ENCODE results near the gene PMPCB.

PMPCB gene

DNA sequence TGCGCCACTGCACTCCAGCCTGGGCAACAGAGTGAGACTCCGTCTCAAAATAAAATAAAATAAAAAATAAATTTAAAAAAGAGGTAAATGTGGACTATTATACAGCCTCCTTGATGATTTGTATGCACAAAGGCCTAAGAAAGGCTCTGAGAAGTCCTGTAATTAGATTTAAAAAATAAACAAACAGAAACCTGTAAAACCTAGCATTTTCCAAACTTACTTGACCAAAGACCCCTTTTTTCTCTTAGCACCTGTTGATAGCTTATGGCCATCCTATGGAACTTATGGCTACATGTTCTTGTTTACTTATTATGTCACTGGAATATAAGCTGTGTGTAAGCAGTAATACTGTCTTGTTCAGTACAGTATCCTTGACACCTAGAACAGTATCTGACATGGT is 41.6 kb downstream of the PMPCB start:
- no peak for DNase-seq

DNA sequence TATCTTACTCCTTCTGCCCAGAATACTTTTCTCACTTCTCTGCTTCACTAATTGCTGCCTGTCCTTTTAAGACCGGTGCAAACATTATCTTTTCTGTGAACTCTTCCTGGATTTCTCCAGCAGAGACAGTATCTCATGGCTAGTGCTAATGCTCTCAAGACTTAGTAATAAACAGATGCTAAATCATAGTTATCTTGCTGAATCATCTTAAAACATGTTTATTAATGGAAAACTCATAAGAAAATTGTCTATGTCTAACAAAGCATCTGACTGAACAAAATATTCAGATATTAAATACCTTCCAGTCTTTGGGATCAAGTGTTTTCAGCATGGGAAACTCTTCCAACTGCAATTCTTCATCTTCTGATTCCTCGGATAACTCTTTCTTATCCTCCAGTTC is 44.2 kb downstream of the PMPCB start:
- DNase-seq = no peak

GRCh38 chr7:103343332-103343731 is 46.1 kb downstream of the PMPCB start:
- no peak for DNase-seq

GRCh38 chr7:103343758-103344452 is 46.7 kb downstream of the PMPCB start:
- DNase-seq = peak; percentile 3

- DNase-seq = peak; percentile 91
Measured at GRCh38 chr7:103344453-103345149, 47.4 kb downstream of the PMPCB start, which contains the start of gene DNAJC2. Gene DNAJC2 (minus strand): TSS chr7:103344767. CDS start chr7:103344622, 145 bp downstream.

- DNase-seq = no peak
Measured at GRCh38 chr7:103346396-103346795, 49.2 kb downstream of the PMPCB start.

DNA sequence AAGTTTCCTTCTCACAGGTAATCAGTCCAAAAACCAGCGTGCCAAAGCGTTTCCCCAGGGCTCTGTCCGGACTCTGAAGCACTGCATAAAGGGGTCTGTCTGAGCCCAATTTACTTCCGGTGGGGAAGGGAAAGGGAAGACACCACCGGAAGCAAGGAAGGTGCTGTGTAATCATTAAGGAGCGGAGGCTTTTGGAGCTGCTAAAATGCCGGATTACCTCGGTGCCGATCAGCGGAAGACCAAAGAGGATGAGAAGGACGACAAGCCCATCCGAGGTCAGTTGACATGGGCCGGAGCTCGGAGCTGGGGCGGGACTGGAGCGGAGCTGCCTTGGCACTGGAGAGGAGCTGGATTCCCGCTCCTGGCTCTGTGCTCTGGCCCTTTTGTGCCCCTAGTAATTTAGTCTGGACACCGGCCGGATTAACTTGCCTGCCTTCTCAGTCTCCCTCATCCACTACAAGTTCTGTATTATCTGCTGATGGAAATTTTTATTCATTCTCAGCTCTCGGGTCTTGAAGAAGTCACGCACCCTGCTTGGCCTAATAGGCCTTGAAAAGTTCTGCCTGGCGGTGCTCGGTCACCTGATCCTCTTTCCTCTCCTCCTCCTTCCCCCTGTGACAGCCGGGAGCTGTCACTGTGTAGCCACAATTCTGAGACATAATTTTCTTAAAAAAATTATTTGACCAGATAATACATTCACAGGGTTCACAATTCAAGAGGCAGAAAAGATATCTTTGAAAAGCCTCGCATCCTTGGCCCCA is 50.5 kb downstream of the PMPCB start, which contains the start of gene PSMC2:
TSS of gene PSMC2 (plus strand) at position 137 of the 761 bp plus-strand sequence. CDS start at position 206, 69 bp downstream.
- DNase-seq = peak; percentile 85

DNA sequence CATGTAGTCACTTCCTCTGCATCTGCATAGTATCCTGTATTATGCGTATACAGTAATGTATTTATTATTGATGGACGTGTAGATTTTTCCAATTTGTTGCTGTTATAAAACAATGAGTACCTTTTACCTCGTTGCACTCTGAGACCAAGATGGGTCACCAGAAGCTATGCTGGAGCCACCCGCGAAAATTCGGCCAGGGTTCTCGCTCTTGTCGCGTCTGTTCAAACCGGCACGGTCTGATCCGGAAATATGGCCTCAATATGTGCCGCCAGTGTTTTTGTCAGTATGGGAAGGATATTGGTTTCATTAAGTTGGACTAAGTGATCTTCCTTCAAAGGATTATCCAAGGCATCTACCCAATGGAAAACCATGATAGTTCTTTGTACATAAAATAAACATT is 51.2 kb downstream of the PMPCB start:
- DNase-seq = no peak

DNA sequence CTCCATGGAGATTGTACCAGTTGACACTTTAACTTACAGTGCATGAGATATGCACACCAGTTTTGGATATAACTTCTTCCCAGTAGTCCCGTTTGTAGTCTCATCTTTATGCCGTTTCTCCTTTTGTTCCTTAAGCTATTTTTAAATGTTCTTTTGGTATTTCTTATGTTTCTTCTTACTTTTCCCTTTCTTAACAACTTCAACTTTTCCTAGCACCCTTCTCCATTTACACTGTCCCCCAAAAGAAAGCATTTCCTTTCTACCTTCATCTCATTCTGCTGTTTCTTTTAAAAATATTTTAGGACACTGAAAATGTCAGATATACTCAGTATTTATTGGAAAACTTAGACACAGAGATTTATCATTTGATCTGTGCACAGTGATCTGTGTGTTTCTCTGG is 51.7 kb downstream of the PMPCB start:
- no peak for DNase-seq

DNA sequence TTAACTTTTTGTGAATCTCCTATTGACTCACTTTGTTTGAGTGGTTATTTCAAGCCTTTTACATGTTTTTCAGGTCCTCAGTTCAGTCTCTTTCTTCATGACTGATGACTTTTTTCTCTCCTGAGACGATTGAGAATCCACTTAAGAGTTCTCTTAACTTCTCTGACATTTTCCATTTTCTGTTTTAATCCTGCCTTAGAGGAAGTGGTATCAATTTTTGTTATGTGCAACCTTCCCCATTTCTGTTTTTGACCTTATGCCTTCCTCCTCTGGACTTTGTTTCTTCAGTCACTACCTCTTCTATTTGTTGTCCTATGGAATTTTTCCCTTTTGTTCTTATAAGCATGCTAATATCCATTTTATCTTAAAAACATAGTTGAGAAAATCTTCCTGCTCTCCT is 52.6 kb downstream of the PMPCB start:
- no peak for DNase-seq
